PC-9 (cell line): Measurements from ENCODE around the gene GRK4.

Experiments
- CTCF ChIP-seq: fragments of 200-600 bp; sonication (generic); conservative IDR thresholded peaks from 2 replicates; pipeline ENCODE4 v1.6.1; 2017; ENCODE audit warnings: mixed run types, antibody characterized with exemption, mild to moderate bottlenecking, moderate library complexity
- EZH2 ChIP-seq: fragments of 200-600 bp; sonication (generic); IDR thresholded peaks from 2 replicates; pipeline ENCODE4 v1.8.0; 2017; ENCODE audit warnings: antibody characterized with exemption, low read depth

GRCh38 chr4:2977211-2978088 lies 14.1 kb downstream of the GRK4 start:
- no peak for TF ChIP-seq CTCF
- TF ChIP-seq EZH2, result no peak
